Panc1 (cell line): ENCODE measurements around the gene IHH. TPM values are rescaled to one million over a fixed set of nuclear protein-coding genes. Genes with fewer than 3 reads are reported as not detected.

ENCODE experiments used
- ATAC-seq: fragments of 200-7000 bp; cut with Tn5 transposase; 2 replicates; pipeline ENCODE4 v1.9.1; 2020; ENCODE audit warnings: mild to moderate bottlenecking, moderate library complexity
- BruUV-seq: library from RNA; stranded (reverse); fragments of 400-500 nt; replicated peaks from 2 replicates; lab custom pipeline; 2021; lab: Mats Ljungman, UMichigan
- CTCF ChIA-PET: fragments of 300-600 bp; sonication (Branson Sonifier 250); formaldehyde crosslinking; loops from one replicate; lab custom pipeline; 2022; ENCODE audit warnings: antibody characterized with exemption; lab: Charles Lee
- POLR2A ChIA-PET: fragments of 300-600 bp; sonication (Branson Sonifier 250); formaldehyde crosslinking; loops from one replicate; lab custom pipeline; 2022; ENCODE audit warnings: antibody characterized with exemption; lab: Charles Lee
- DNase-seq: peaks from one replicate; pipeline ENCODE4 v3.0.0-alpha.2; 2010; ENCODE audit warnings: low read depth, low spot score
- H3K27ac ChIP-seq: 2 replicates; pipeline ENCODE4 v1.5.1; 2011; ENCODE audit warnings: mild to moderate bottlenecking, low read length, inconsistent platforms
- H3K27me3 ChIP-seq: fragments of 200-500 bp; sonication (Bioruptor generic); 2 replicates; pipeline ENCODE4 v1.6.0; 2014; ENCODE audit warnings: low read length, inconsistent platforms; ENCODE audit not compliant: control insufficient read depth, insufficient read depth
- H3K36me3 ChIP-seq: fragments of 200-500 bp; sonication (Bioruptor generic); 2 replicates; pipeline ENCODE4 v1.5.1; 2014; ENCODE audit warnings: inconsistent platforms, mild to moderate bottlenecking, low read length, moderate library complexity; ENCODE audit not compliant: control insufficient read depth, insufficient read depth
- H3K4me1 ChIP-seq: 2 replicates; pipeline ENCODE4 v1.5.1; 2011; ENCODE audit warnings: inconsistent platforms, mild to moderate bottlenecking, low read length, moderate library complexity; ENCODE audit not compliant: control insufficient read depth, insufficient read depth
- H3K4me3 ChIP-seq, 2 experiments: 2 replicates each; pipeline ENCODE4 v1.5.1; 2011 to 2012; ENCODE audit warnings: low read depth in 2 of 2, low read length in 2 of 2, mild to moderate bottlenecking in 2 of 2, inconsistent platforms in 1 of 2, moderate library complexity in 1 of 2
- H3K9me3 ChIP-seq: fragments of 200-500 bp; sonication (Bioruptor generic); 2 replicates; pipeline ENCODE4 v1.5.1; 2014; ENCODE audit warnings: low read depth, mild to moderate bottlenecking, inconsistent platforms, low read length, moderate library complexity; ENCODE audit not compliant: control insufficient read depth, insufficient read depth
- POLR2AphosphoS5 ChIP-seq: IDR thresholded peaks from 2 replicates; pipeline ENCODE4 v1.6.1; 2012; ENCODE audit warnings: mild to moderate bottlenecking, low read depth, low read length, moderate library complexity
- SIN3A ChIP-seq: IDR thresholded peaks from 2 replicates; pipeline ENCODE4 v1.6.1; 2012; ENCODE audit warnings: low read depth, mild to moderate bottlenecking, low read length, moderate library complexity, borderline replicate concordance; ENCODE audit not compliant: insufficient read depth
- TCF7L2 ChIP-seq: IDR thresholded peaks from 2 replicates; pipeline ENCODE4 v1.6.1; 2011; ENCODE audit warnings: mild to moderate bottlenecking, low read depth, low read length, inconsistent platforms
- in situ Hi-C: cut with HindIII; loops from 2 replicates; pipeline ENCODE4 v1.10.0; 2016; ENCODE audit warnings: low sequenced_read_pairs, low pct_unique_long_range_greater_than_20kb
- intact Hi-C: fragments of 100-400 bp; cut with micrococcal nuclease; formaldehyde crosslinking; loops from one replicate; pipeline ENCODE4 v1.10.0; 2022; ENCODE audit not compliant: unreplicated experiment
- total RNA-seq: library from RNA; stranded (reverse); gene quantifications from one replicate; pipeline ENCODE4 v1.2.1, GENCODE V29; 2021; ENCODE audit not compliant: unreplicated experiment
- TF ChIP-seq, protein P1 (sequence below): fragments of 450-650 bp; IDR thresholded peaks from 2 replicates; pipeline ENCODE4 v1.5.1; 2017; ENCODE audit warnings: mild to moderate bottlenecking
- TF ChIP-seq, protein P2 (sequence below), 2 experiments: IDR thresholded peaks; 2 replicates each; pipeline ENCODE4 v1.6.1; 2011 to 2012; ENCODE audit warnings: low read depth in 2 of 2, control low read depth in 1 of 2, low read length in 1 of 2, mild to moderate bottlenecking in 1 of 2, moderate library complexity in 1 of 2; ENCODE audit not compliant: insufficient read depth in 1 of 2

Gene IHH
- total RNA-seq, 1 experiment from 2014 or later, result 0.23 TPM

DNA sequence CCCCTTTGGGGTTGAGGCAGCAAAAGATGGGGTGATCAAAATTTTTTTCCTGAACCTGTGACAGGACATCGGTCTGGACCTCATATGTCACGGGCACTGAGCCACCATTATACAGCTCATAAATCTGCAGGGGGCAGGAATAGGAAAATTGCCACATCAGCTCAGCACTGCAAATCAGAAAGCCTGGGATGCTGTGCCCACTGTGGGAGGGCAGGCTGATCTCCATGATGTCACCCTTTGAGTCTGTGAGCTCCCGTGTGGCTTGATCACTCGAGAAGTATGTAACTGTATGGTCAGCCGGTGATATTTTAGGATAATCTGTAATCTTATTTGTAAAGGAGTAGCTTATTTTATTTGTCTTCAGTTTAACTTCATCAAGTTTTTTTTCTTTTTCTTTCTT lies 49.8 kb downstream of the IHH start:
- no peaks in the 10 kb centered on the region for H3K9me3 ChIP-seq
- no peak overlapping the region for H3K4me3 ChIP-seq
- POLR2A ChIA-PET, result interaction anchor here (0.6 to 0.7 kb wide), 2 partner anchors 106 to 478 kb away, joined by 3 to 6 read pairs; no protein-coding TSS in a partner anchor
- H3K4me1 ChIP-seq, result no peaks in the 10 kb centered on the region
- TF ChIP-seq SIN3A (no peak), TCF7L2 (no peak), POLR2AphosphoS5 (no peak)
- TF ChIP-seq, protein P1, sequence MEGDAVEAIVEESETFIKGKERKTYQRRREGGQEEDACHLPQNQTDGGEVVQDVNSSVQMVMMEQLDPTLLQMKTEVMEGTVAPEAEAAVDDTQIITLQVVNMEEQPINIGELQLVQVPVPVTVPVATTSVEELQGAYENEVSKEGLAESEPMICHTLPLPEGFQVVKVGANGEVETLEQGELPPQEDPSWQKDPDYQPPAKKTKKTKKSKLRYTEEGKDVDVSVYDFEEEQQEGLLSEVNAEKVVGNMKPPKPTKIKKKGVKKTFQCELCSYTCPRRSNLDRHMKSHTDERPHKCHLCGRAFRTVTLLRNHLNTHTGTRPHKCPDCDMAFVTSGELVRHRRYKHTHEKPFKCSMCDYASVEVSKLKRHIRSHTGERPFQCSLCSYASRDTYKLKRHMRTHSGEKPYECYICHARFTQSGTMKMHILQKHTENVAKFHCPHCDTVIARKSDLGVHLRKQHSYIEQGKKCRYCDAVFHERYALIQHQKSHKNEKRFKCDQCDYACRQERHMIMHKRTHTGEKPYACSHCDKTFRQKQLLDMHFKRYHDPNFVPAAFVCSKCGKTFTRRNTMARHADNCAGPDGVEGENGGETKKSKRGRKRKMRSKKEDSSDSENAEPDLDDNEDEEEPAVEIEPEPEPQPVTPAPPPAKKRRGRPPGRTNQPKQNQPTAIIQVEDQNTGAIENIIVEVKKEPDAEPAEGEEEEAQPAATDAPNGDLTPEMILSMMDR, result no peak
- TF ChIP-seq, protein P2, sequence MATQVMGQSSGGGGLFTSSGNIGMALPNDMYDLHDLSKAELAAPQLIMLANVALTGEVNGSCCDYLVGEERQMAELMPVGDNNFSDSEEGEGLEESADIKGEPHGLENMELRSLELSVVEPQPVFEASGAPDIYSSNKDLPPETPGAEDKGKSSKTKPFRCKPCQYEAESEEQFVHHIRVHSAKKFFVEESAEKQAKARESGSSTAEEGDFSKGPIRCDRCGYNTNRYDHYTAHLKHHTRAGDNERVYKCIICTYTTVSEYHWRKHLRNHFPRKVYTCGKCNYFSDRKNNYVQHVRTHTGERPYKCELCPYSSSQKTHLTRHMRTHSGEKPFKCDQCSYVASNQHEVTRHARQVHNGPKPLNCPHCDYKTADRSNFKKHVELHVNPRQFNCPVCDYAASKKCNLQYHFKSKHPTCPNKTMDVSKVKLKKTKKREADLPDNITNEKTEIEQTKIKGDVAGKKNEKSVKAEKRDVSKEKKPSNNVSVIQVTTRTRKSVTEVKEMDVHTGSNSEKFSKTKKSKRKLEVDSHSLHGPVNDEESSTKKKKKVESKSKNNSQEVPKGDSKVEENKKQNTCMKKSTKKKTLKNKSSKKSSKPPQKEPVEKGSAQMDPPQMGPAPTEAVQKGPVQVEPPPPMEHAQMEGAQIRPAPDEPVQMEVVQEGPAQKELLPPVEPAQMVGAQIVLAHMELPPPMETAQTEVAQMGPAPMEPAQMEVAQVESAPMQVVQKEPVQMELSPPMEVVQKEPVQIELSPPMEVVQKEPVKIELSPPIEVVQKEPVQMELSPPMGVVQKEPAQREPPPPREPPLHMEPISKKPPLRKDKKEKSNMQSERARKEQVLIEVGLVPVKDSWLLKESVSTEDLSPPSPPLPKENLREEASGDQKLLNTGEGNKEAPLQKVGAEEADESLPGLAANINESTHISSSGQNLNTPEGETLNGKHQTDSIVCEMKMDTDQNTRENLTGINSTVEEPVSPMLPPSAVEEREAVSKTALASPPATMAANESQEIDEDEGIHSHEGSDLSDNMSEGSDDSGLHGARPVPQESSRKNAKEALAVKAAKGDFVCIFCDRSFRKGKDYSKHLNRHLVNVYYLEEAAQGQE (IDR thresholded peaks at IDR 0.05; ENCODE audit: insufficient read depth in 1 of 2, low read depth in 2 of 2, low read length in 1 of 2), result no peak
- intact Hi-C loops (no loop called here), in situ Hi-C loops (no loop called here)
- no TSS peak for BruUV-seq
- CTCF ChIA-PET, result interaction anchor here (1.0 to 2.0 kb wide), 5 partner anchors 16 to 142 kb away, joined by 3 to 12 read pairs (median 4); no protein-coding TSS in a partner anchor
- H3K36me3 ChIP-seq, result no peaks in the 10 kb centered on the region
- ATAC-seq (no peak), DNase-seq (no peak)
- H3K27ac ChIP-seq, result no peak overlapping the region
- no peaks in the 10 kb centered on the region for H3K27me3 ChIP-seq

- Histone ChIP-seq H3K4me3 (no peak overlapping the region), H3K36me3 (no peaks in the 10 kb centered on the region), H3K27ac (no peak overlapping the region), H3K4me1 (no peaks in the 10 kb centered on the region), H3K27me3 (no peaks in the 10 kb centered on the region), H3K9me3 (no peaks in the 10 kb centered on the region)
- intact Hi-C loops, result no loop called here
- no TSS peak for BruUV-seq
- ATAC-seq (peak; percentile 93), DNase-seq (no peak)
- ChIA-PET POLR2A (interaction anchor here (0.6 to 0.7 kb wide), 2 partner anchors 107 to 478 kb away, joined by 3 to 6 read pairs; no protein-coding TSS in a partner anchor), CTCF (interaction anchor here (0.6 to 2.0 kb wide), 10 partner anchors 15 to 145 kb away, joined by 3 to 12 read pairs (median 5); no protein-coding TSS in a partner anchor)
- TF ChIP-seq POLR2AphosphoS5 (no peak), SIN3A (no peak), TCF7L2 (no peak)
- TF ChIP-seq, protein P2 (IDR thresholded peaks at IDR 0.05; ENCODE audit: insufficient read depth in 1 of 2, low read depth in 2 of 2, low read length in 1 of 2), result no peak
- TF ChIP-seq, protein P1, result peak; percentile 84
- in situ Hi-C loops, result no loop called here
Observed at GRCh38 chr2:219010162-219010756, 50.5 kb downstream of the IHH start.
